Measurements from ENCODE around the gene IL17B. TPM values are rescaled to one million over a fixed set of nuclear protein-coding genes. Genes with fewer than 3 reads are reported as not detected.
A peak's percentile ranks its signal among the peaks of the same experiment; 100 is the strongest.

Gene IL17B
- total and polyA plus RNA-seq, 2 of the 13 experiments (the other 11 are each of a cell fraction or from before 2014, with no cell fraction given): 0.29 to 2.6 TPM

DNA sequence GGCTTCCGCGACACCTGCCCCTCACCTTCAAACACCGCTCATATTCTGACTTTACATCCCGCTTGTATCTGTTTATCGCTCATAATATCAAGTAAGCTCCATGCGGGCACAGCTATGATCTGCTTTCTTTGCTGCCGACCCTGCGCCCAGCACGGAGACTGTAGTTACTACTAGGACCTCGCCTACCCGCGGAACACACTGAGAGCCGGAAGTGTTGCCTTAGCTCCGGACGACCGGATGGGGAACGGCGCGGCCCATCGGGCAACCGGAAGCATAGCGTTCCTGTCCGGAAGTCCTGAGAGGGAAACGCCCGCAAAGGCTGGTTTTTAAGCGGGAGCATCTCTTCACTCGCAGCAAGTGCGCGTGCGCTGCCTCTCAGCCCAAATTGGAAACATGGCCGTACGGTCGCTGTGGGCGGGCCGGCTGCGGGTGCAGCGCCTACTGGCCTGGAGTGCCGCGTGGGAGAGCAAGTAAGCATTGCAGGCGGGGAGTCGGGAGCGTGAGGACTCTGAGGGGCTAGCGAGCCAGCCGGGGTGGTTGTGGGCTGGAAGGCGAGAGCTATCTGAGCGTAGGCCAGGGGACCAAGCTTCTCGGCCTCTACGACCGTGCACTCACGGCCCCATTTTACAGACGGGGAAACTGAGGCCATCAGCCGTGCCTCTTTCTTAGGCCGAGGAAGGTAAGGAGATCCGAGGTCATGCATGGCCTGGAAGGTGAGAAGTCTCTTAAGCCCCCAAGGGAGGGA, 33.8 kb downstream of the IL17B start, which contains the start of gene GRPEL2 (continued):
- TF ChIP-seq, protein P1, sequence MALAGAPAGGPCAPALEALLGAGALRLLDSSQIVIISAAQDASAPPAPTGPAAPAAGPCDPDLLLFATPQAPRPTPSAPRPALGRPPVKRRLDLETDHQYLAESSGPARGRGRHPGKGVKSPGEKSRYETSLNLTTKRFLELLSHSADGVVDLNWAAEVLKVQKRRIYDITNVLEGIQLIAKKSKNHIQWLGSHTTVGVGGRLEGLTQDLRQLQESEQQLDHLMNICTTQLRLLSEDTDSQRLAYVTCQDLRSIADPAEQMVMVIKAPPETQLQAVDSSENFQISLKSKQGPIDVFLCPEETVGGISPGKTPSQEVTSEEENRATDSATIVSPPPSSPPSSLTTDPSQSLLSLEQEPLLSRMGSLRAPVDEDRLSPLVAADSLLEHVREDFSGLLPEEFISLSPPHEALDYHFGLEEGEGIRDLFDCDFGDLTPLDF (CRISPR knock-in tag; IDR thresholded peaks at IDR 0.05): peak; percentile 90
- TF ChIP-seq, protein P2, sequence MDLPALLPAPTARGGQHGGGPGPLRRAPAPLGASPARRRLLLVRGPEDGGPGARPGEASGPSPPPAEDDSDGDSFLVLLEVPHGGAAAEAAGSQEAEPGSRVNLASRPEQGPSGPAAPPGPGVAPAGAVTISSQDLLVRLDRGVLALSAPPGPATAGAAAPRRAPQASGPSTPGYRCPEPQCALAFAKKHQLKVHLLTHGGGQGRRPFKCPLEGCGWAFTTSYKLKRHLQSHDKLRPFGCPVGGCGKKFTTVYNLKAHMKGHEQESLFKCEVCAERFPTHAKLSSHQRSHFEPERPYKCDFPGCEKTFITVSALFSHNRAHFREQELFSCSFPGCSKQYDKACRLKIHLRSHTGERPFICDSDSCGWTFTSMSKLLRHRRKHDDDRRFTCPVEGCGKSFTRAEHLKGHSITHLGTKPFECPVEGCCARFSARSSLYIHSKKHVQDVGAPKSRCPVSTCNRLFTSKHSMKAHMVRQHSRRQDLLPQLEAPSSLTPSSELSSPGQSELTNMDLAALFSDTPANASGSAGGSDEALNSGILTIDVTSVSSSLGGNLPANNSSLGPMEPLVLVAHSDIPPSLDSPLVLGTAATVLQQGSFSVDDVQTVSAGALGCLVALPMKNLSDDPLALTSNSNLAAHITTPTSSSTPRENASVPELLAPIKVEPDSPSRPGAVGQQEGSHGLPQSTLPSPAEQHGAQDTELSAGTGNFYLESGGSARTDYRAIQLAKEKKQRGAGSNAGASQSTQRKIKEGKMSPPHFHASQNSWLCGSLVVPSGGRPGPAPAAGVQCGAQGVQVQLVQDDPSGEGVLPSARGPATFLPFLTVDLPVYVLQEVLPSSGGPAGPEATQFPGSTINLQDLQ (CRISPR knock-in tag; IDR thresholded peaks at IDR 0.05): no peak
- TF ChIP-seq, protein P3, sequence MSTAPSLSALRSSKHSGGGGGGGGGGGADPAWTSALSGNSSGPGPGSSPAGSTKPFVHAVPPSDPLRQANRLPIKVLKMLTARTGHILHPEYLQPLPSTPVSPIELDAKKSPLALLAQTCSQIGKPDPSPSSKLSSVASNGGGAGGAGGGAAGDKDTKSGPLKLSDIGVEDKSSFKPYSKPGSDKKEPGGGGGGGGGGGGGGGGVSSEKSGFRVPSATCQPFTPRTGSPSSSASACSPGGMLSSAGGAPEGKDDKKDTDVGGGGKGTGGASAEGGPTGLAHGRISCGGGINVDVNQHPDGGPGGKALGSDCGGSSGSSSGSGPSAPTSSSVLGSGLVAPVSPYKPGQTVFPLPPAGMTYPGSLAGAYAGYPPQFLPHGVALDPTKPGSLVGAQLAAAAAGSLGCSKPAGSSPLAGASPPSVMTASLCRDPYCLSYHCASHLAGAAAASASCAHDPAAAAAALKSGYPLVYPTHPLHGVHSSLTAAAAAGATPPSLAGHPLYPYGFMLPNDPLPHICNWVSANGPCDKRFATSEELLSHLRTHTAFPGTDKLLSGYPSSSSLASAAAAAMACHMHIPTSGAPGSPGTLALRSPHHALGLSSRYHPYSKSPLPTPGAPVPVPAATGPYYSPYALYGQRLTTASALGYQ (CRISPR knock-in tag; IDR thresholded peaks at IDR 0.05): peak; percentile 75; the same call in 1 of the 2 replicates
- TF ChIP-seq, protein P4, sequence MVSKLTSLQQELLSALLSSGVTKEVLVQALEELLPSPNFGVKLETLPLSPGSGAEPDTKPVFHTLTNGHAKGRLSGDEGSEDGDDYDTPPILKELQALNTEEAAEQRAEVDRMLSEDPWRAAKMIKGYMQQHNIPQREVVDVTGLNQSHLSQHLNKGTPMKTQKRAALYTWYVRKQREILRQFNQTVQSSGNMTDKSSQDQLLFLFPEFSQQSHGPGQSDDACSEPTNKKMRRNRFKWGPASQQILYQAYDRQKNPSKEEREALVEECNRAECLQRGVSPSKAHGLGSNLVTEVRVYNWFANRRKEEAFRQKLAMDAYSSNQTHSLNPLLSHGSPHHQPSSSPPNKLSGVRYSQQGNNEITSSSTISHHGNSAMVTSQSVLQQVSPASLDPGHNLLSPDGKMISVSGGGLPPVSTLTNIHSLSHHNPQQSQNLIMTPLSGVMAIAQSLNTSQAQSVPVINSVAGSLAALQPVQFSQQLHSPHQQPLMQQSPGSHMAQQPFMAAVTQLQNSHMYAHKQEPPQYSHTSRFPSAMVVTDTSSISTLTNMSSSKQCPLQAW (CRISPR knock-in tag; IDR thresholded peaks at IDR 0.05): no peak; the same call in none of the 2 replicates
- TF ChIP-seq ATF1 (CRISPR knock-in tag; IDR thresholded peaks at IDR 0.05) (no peak; the same call in 1 of the 2 replicates), SALL1 (CRISPR knock-in tag; IDR thresholded peaks at IDR 0.05) (peak; percentile 74; the same call in 1 of the 2 replicates), ZFP36L2 (CRISPR knock-in tag; IDR thresholded peaks at IDR 0.05) (no peak), FOXA1 (IDR thresholded peaks at IDR 0.05) (no peak), FOXA1 (CRISPR knock-in tag; IDR thresholded peaks at IDR 0.05) (peak; percentile 33; the same call in 1 of the 2 replicates), ZSCAN29 (CRISPR knock-in tag; conservative IDR thresholded peaks at IDR 0.05) (no peak)
- TF ChIP-seq, protein P5, sequence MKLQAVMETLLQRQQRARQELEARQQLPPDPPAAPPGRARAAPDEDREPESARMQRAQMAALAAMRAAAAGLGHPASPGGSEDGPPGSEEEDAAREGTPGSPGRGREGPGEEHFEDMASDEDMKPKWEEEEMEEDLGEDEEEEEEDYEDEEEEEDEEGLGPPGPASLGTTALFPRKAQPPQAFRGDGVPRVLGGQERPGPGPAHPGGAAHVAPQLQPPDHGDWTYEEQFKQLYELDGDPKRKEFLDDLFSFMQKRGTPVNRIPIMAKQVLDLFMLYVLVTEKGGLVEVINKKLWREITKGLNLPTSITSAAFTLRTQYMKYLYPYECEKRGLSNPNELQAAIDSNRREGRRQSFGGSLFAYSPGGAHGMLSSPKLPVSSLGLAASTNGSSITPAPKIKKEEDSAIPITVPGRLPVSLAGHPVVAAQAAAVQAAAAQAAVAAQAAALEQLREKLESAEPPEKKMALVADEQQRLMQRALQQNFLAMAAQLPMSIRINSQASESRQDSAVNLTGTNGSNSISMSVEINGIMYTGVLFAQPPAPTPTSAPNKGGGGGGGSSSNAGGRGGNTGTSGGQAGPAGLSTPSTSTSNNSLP (IDR thresholded peaks at IDR 0.05; ENCODE audit: low read depth, low read length): no peak
- TF ChIP-seq, protein P6, sequence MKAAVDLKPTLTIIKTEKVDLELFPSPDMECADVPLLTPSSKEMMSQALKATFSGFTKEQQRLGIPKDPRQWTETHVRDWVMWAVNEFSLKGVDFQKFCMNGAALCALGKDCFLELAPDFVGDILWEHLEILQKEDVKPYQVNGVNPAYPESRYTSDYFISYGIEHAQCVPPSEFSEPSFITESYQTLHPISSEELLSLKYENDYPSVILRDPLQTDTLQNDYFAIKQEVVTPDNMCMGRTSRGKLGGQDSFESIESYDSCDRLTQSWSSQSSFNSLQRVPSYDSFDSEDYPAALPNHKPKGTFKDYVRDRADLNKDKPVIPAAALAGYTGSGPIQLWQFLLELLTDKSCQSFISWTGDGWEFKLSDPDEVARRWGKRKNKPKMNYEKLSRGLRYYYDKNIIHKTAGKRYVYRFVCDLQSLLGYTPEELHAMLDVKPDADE (CRISPR knock-in tag; IDR thresholded peaks at IDR 0.05): no peak
- TF ChIP-seq, protein P7, sequence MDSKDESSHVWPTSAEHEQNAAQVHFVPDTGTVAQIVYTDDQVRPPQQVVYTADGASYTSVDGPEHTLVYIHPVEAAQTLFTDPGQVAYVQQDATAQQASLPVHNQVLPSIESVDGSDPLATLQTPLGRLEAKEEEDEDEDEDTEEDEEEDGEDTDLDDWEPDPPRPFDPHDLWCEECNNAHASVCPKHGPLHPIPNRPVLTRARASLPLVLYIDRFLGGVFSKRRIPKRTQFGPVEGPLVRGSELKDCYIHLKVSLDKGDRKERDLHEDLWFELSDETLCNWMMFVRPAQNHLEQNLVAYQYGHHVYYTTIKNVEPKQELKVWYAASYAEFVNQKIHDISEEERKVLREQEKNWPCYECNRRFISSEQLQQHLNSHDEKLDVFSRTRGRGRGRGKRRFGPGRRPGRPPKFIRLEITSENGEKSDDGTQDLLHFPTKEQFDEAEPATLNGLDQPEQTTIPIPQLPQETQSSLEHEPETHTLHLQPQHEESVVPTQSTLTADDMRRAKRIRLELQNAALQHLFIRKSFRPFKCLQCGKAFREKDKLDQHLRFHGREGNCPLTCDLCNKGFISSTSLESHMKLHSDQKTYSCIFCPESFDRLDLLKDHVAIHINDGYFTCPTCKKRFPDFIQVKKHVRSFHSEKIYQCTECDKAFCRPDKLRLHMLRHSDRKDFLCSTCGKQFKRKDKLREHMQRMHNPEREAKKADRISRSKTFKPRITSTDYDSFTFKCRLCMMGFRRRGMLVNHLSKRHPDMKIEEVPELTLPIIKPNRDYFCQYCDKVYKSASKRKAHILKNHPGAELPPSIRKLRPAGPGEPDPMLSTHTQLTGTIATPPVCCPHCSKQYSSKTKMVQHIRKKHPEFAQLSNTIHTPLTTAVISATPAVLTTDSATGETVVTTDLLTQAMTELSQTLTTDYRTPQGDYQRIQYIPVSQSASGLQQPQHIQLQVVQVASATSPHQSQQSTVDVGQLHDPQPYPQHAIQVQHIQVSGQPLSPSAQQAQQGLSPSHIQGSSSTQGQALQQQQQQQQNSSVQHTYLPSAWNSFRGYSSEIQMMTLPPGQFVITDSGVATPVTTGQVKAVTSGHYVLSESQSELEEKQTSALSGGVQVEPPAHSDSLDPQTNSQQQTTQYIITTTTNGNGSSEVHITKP (CRISPR knock-in tag; IDR thresholded peaks at IDR 0.05; ENCODE audit: low read depth): peak; percentile 86; the same call in 1 of the 2 replicates
